Epithelial cell of proximal tubule (primary cell): ENCODE results near the gene WDSUB1. TPM values are rescaled to one million over a fixed set of nuclear protein-coding genes. Genes with fewer than 3 reads are reported as not detected.

Experiments used
- DNase-seq: peaks from one replicate; pipeline ENCODE4 v3.0.0-alpha.2; 2011; ENCODE audit warnings: low read depth
- H3K4me3 ChIP-seq: 2 replicates; pipeline ENCODE4 v1.5.1; 2011; ENCODE audit warnings: low read depth, mild to moderate bottlenecking, low read length
- total RNA-seq: library from RNA; depleted of rRNA; stranded (reverse); fragments of >200 nt; gene quantifications from 2 replicates; pipeline ENCODE4 v1.2.3, GENCODE V29; 2015
- TF ChIP-seq, protein P1 (sequence below): conservative IDR thresholded peaks from 2 replicates; pipeline ENCODE4 v1.5.1; 2012; ENCODE audit warnings: low read depth, mild to moderate bottlenecking, low read length

Gene WDSUB1
- total RNA-seq, 1 donor from 2014 or later = 2.2 TPM

DNA sequence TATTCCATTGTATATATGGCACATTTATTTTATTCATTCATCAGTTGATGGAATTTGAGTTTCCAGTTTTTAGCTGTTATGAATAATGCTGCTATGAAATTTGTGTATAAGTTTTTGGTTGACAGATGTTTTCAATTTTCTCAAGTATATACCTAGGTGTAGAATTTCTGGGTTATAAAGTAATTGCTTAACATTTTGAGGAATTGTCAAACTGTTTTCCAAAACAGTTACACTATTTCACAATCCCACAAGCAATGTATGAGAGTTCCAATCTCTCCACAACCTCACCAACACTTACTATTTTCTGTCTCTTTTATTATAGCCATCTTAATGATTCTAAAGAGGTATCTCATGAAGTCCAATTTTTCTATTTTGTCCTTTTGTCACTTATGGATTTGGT lies 12.5 kb upstream of the WDSUB1 start:
- no peak overlapping the region for H3K4me3 ChIP-seq
- TF ChIP-seq, protein P1, sequence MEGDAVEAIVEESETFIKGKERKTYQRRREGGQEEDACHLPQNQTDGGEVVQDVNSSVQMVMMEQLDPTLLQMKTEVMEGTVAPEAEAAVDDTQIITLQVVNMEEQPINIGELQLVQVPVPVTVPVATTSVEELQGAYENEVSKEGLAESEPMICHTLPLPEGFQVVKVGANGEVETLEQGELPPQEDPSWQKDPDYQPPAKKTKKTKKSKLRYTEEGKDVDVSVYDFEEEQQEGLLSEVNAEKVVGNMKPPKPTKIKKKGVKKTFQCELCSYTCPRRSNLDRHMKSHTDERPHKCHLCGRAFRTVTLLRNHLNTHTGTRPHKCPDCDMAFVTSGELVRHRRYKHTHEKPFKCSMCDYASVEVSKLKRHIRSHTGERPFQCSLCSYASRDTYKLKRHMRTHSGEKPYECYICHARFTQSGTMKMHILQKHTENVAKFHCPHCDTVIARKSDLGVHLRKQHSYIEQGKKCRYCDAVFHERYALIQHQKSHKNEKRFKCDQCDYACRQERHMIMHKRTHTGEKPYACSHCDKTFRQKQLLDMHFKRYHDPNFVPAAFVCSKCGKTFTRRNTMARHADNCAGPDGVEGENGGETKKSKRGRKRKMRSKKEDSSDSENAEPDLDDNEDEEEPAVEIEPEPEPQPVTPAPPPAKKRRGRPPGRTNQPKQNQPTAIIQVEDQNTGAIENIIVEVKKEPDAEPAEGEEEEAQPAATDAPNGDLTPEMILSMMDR = no peak
- DNase-seq = no peak

DNA sequence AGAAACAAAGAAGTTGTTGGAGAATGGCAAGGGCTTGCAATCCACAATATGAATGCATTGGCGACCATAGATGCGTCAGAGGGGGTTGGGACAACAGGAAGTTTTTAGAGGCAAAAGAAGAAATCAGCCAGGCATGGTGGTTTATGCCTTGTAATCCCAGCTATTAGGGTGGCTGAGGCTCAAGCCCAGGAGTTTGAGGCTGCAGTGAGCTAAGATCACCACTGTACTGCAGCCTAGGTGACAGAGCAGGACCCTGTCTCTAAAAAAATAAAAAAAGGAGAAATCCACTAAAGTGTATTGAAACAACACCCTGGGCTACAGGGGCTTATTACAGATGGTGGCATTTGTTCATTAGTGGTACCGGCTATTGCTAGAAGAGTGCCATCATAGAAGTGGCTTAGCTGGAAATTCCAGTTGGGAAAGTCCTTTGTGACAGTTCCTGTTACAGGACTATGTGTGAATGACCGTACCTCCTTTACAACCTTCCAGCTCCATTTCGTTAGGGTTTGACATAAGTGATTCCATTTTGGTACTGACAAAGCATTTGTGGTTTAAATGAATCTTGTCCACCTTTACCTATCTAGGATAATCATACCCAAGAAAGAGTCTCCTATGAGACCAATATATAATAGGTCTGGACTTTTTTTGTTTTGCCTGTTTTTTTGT lies 10.7 kb upstream of the WDSUB1 start:
- no peak overlapping the region for H3K4me3 ChIP-seq
- no peak for DNase-seq
- TF ChIP-seq, protein P1 = no peak

DNA sequence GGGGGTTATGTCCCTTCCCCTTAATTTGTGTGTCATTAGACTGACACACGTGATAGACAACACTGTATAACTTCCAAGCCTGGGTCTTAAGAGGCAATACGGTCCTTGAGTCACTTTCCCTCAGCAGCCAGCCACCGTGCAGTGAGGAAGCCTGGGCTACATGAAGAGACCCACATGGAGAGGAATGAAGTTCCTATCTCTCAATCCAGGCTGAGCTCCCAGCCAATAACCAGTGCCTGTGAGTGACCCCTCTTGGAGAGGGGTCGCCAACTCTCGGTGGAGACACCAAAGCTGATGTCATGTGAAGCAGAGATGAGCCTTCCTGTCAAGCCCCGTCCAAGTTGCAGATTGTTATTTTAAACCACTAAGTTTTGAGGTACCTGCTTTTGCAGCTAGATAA lies 5.7 kb upstream of the WDSUB1 start:
- no peak for DNase-seq
- TF ChIP-seq, protein P1 = no peak
- H3K4me3 ChIP-seq = no peak overlapping the region

DNA sequence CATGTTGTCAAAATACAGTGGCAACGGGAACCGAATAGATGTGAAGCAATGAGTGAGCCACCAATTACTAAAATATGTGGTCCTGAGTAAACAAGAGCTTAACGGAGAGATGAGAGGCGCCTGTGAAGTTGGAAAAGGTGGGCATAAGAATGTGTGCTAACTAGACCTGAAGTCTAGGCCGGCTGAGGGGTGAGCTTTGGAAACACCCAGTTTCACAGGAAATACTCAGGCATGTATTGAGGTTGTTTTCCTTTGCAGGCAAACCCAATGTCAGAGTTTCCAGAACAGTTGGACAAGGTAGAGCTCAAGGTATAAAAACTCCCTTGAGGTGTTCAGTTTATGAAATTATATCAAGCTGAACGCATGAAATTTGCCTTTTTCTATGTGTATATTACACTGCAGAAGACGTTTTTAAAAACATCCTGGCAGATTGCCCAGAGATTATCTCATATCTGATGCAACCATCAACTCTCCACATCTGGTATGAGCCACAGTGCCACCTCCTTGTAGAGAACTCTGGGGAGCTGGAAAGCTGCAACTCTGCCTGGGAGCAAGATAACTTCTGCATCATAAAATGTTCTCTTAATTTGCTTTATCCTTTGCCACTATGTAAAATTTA lies 3.9 kb upstream of the WDSUB1 start:
- DNase-seq = peak; percentile 38
- H3K4me3 ChIP-seq = no peak overlapping the region
- TF ChIP-seq, protein P1 = no peak

DNA sequence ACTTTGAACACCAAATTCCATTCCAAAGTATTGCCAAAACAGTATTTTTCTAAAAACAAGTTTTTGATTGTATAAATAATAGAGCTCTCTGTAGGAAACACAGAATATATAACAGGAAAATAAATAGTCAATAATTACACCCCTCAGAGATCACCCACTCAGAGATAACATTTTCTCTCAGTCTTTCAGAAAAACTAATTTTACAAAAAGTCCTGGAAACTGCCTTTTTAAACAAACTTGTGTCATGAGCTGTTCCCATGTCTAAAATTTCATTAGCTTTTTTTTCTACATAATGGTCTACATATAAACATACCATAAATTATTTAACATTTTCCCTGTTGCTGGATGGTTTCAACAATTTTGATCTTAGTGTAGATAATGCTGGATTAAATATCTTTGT lies 1.2 kb upstream of the WDSUB1 start:
- DNase-seq = no peak
- no peak overlapping the region for H3K4me3 ChIP-seq
- TF ChIP-seq, protein P1 = no peak

DNA sequence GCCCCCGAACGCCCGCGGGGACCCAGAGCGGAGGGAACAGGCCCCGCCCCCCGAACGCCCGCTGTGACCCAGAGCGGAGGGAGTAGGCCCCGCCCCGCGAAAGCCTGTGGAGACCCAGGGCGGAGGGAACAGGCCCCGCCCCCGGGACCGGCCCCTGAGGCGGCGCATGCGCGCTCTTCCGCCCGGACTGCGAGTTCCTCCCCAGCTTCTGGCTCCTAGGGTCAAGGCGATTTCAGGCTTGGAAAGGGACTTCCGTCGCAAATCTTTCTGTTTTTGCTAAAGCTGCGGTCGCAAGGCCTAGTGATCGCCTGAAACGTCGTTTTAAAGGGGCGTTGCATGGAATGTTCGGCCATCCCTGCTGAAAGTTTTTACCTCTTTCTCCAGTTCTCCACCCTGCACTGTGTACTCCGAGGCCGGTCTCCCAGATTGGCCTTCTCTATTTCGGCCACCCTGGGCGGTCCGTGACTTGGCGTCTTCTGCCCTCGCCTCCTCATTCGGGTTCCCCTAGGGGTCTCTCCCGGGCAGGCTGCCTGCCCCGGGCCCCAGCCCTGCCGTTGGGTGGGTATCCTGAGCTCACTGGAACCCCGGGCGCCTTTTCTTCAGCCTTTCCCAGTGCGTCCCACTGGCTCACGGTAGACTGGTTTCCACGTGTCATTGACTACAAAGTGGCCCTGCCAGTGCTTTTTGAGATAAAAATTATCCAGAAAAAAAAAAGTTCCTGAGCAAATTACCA lies 372 bp upstream of the WDSUB1 start:
- peak; percentile 35 for DNase-seq
- peak overlapping the region; percentile 94 for H3K4me3 ChIP-seq
- TF ChIP-seq, protein P1 = no peak
